ENCODE data around the gene VPS16.
"Not testable (repeated sequence)": the region's sequence is repeated elsewhere in the genome, so short reads cannot be mapped to it uniquely, and the experiment has no call there.

VPS16 gene

GRCh38 chr20:2807929-2808328, 32.6 kb upstream of the VPS16 start:
- DNase-seq = not testable (repeated sequence)

GRCh38 chr20:2809690-2810089, 30.9 kb upstream of the VPS16 start:
- DNase-seq = no peak

GRCh38 chr20:2812189-2812588, 28.4 kb upstream of the VPS16 start:
- DNase-seq = no peak

DNA sequence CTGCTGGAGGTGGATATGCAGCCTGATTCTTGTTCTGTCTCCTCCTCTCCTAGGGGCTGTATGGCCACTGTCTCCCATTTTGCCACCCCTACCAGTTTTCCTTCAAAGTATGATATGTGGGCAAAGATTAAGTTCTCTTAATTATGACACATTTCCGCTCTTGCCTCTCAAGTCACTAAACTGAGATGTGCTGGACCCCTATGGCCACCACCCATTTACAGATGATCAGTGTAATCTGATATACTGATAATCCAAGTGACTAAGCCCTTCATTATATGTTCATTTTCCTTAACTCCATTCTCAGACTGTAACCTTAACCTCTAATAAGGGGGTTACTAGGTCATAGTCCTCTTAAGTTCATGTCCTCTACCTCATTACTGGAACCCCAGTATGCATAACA, 26.5 kb upstream of the VPS16 start:
- no peak for DNase-seq

DNA sequence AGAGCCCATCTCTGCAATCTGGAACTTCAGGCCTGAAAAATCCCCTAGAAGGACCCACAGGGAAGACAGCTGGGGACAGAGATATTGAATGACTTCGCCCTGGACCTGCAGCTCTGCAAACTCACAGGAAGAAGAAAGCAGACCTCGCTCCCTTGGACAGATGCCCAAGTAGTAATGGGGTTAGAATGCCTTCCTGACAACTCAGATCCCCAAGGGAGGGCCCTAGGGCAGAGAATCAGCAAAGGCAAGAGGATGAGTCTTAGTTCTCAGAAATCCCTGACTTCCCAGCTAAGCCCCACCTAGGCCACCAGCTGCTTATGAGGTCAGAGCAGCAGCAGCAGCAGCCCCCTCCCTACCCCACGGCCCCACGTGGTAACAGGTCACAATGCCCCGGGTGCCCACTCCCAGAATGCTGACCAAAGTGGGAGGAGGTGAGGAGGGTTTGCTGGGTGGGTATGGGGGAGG, 25.9 kb upstream of the VPS16 start, which contains the start of gene C20orf141:
C20orf141 (plus strand) TSS at position 401 of the 465 bp plus-strand sequence. CDS start 198 bp downstream, outside the sequence.
- DNase-seq = no peak

DNA sequence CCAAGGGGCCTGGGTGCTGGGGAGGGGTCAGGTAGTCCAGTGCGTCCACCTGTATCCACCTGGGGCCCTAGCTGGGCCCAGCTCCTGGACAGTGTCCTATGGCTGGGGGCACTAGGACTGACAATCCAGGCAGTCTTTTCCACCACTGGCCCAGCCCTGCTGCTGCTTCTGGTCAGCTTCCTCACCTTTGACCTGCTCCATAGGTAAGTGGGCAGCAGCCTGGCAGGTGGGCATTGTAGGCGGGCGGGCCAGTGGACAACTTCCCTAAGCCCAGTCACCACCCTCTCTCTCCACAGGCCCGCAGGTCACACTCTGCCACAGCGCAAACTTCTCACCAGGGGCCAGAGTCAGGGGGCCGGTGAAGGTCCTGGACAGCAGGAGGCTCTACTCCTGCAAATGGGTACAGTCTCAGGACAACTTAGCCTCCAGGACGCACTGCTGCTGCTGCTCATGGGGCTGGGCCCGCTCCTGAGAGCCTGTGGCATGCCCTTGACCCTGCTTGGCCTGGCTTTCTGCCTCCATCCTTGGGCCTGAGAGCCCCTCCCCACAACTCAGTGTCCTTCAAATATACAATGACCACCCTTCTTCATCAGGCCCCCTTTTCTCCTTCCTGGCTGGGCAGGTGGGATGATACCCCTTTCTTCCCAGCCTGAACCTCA, 25.2 kb upstream of the VPS16 start:
- no peak for DNase-seq

GRCh38 chr20:2816030-2816582, 24.4 kb upstream of the VPS16 start, which contains the start of gene TMEM239:
TMEM239 (plus strand) TSS chr20:2816364; CDS start chr20:2816555, 191 bp downstream.
- no peak for DNase-seq

DNA sequence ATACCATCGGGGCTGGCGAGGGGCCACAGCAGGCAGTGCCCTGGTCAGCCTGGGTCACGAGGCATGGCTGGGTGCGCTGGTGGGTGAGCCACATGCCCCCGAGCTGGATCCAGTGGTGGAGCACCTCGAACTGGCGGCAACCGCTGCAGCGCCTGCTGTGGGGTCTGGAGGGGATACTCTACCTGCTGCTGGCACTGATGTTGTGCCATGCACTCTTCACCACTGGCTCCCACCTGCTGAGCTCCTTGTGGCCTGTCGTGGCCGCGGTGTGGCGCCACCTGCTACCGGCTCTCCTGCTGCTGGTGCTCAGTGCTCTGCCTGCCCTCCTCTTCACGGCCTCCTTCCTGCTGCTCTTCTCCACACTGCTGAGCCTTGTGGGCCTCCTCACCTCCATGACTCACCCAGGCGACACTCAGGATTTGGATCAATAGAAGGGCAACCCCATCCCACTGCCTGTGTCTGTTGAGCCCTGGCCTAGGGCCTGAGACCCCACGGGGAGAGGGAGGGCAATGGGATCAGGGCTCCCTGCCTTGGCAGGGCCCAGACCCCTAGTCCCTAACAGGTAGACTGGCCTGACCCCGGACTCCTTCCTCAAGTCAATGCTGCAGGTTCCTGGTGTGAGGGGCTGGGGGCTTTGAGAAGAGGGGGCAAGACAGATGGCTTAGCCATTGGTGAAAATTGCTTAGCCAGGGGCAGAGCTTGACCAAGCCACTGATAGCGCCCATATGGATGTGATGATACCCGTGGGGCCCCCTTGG, 23.8 kb upstream of the VPS16 start:
- no peak for DNase-seq

DNA sequence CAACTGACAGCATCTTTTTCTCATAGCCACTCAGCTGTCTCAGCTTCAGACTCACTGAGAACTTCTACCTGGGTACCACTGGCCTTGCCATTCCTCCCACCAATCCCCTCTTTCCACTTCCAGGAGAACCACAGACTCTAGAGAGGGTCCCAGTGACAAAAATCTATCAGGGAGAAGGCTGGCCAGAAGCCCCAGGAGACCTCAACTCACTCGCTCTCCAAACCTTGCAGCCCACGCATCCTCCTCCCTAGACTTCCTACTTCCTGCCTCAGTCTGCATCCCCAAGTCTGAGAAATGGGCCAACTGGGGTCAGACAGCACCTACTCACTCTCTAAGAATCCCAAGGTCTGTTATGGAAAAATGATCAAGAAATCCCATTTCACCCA, 23.2 kb upstream of the VPS16 start:
- DNase-seq = no peak

DNA sequence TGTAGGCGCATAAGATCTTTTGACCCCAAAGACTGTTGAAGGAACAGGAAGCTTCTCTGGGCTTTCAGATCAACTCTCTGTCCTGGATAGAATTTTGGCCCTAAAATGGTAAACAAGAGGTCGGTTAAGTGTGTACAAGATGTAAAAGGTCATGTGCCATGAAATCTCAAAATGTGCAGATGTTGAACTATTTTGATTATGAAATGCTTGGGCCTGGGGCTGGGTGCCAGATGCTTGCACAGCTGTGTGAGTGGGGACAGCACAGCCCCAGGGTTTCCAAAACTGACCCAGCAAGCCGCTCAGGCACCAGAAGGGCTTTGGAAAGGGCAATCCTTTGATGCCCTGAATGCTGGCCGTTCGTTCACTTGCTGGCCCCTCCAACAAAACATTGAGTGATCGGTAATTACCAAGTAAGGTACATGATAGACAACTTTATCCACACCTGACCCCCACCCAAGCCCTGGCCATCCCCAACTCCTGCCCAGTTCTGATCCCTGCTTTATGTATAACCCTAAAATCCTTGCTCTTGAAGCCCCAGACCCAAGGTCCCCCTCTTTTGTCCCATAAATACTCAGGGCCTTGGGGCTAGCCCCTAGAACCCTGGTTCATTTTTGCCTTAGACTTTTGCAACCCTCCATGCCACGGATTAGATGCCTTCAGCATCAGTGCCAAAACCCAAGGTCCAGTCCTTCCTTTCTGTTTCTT, 22.5 kb upstream of the VPS16 start:
- no peak for DNase-seq

DNA sequence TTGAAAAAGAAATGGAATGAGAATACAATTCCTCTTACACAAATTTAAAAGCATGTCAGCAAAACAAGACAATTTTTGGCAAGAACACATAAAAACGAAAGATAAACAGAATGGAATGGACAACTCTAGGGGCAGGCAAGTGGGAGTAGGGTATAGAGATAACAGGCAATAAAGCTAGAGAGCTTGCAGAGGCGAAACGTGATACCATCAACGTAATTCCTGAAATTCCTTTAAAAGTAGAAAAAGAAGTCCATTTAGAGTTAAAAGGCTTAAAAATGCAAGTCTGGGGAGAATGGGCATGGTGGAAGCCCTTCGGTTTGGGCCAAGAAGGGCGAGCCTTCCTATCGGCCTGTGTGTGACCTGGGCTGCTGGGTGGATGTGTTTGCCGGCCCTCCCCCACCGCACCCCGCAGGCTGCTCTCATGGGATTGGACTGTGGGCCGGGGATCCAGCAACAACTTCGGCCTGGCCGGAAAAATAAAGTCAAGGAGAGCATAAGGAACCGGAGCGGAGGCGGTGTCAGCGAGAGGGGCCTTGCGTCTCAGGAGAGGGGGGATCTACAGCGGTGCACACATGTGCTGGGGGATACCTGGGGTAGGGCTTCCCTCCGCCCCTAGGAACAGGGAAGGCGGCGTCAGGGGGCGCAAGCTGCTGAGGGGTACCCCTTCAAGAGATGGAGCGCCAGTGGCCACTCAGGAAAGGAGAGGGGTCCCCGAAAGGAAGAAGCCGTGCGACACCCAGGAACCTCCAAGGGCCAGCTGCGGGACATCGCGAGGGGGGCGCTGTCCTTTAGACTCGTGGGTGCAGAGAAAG, 20.3 kb upstream of the VPS16 start:
- DNase-seq = no peak

GRCh38 chr20:2820896-2821869, 19.4 kb upstream of the VPS16 start:
- no peak for DNase-seq

DNA sequence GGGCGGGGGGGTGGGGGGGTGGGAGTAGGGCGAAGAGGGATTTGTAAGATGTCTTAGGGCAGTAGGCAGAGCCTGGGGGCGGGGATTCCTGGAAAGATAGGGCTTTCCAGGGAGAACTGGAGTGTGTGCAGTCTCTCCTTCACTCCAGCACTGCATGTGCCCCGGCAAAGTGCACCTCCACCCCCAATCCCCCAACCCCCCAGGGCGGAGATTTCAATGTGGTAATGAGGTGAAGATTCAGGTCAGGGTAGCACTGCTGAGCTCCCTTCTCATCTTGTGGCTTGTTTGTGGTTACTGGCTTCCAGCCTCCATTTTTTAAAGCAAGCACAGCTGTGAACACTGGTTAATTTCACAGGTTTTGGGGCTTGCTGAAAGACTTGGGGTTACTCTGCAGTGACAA, 18.5 kb upstream of the VPS16 start:
- no peak for DNase-seq

GRCh38 chr20:2825761-2826160, 14.8 kb upstream of the VPS16 start:
- no peak for DNase-seq

DNA sequence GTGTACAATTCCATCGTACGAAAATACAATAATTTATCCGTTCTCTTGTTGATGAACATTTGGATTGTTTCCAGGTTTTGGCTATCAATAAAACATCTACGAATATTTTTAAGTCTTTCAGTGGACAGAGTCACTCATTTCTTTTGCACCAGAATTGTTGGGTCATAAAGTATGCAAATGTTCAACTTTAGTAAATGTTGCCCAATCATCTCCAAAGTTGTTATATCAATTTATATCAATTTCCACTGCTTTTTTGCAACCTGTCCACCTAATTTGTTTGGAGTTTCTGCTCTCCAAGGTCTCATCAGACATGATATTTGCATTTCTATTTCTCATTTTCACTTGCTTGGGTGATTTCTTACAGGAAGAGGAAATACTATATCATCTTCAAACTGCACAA, 13.9 kb upstream of the VPS16 start:
- DNase-seq = no peak

GRCh38 chr20:2829376-2829775, 11.2 kb upstream of the VPS16 start:
- no peak for DNase-seq

- DNase-seq = not testable (repeated sequence)
Measured at GRCh38 chr20:2831206-2831605, 9.3 kb upstream of the VPS16 start.

- DNase-seq = no peak
Measured at GRCh38 chr20:2833761-2834160, 6.8 kb upstream of the VPS16 start.

- DNase-seq = no peak
Measured at GRCh38 chr20:2834401-2835110, 6.0 kb upstream of the VPS16 start.

- DNase-seq = no peak
Measured at GRCh38 chr20:2835331-2835796, 5.2 kb upstream of the VPS16 start.
